NOMO-1 treated with DMSO at 0.1 percent for 48 hours (cell line): ENCODE measurements around the gene ARHGAP42.

Experiments used
- DNase-seq: peaks from one replicate; lab custom pipeline; 2025; ENCODE audit not compliant: unreplicated experiment; lab: John Stamatoyannopoulos, UW

ARHGAP42 gene

DNA sequence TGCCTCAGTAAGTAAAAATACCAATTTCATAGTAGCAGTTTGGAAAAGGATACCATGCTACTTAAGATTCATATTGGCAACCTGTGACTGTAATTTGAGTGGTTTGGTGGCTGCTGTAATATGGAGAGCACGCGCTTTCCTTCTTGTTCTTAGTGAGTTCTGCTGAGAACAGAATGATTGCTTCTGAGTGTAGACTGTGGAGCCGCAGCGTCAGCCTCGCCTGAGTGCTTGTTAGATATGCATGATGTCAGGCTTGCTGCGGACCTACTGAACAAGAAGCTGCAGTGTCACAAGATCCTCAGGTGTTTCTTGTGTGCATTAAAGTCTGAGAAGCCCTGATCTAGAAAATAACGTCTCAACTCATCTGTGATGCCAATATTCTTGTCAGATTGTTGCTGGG, 143.2 kb downstream of the ARHGAP42 start:
- DNase-seq = no peak

DNA sequence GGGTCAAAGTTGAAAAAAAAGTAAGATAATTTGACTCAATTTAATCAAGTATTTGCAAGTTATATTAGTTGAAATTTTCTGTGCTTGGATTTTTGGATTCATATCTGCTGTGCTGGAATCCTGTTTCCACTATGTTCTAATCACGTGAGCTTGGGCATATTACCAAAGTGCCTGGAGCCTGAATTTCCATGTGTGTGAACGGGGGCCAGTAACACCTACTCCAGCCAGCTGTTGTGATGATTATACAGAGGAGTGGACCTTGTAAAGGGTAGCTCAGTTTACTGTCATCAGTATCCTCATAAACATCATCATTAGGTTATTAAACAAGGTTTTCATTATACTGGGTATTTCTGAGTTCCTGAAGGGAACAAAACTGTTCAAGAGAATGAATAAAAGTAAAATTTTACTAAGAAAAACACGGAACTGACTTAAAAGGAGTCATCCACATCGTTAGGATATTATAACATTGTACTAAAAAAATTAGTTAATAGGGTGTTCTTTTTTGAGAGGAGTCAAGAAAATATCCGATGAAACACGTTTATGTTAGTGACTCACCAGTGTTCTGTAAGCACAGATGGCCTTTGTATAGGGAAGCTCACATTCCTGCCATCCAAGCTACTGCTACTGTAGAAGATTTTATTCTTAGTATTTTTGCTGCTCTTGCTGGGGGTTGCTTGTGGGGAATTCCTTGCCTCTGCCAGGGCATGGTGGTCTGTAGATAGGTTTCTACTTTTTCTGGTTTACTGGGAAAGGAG, 144.1 kb downstream of the ARHGAP42 start:
- no peak for DNase-seq

DNA sequence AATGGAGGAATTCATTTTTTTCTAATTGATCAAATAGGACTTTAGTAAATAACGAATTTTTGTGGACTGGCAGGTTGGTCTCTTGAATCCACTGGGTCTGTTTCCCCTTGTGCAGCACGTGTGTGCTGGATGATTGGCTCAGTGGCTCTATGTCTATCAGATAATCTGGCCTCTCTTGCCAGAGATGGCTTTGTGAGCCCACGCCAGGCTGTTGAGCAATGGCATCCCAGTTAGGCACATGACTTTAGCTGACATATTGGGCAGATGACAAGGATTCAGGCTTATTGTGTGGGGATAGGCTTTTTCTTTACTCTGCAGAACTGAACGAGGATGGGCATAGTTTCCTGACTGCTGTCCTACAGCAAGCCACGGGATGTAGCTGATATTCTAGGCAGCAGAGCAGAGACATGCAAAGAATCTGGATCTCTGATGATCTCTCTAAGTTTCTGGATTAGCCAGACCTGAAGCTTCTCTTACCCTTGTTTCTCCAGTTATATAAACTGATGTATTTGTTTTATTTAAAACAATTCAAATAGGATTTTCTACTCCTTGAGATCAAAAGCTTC, 144.9 kb downstream of the ARHGAP42 start:
- DNase-seq = no peak

DNA sequence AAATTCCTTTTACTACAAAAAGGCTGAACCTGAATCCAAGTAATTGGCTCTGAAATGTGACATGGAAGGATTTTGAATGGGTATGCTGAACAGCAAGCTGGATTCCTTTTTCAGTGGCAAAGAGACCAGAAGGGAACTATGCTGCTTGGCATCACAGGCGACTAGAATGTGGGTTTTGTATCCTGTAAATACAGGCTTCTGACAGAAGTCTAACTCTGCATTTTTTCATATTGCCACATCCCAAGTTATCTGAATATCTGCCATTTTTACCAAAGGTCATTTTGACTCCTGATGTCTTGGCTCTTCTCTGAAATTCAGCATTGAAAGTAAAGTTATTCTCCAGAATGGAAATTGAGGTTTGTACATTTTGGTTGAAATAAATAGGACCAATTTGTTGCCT, 145.7 kb downstream of the ARHGAP42 start:
- DNase-seq = no peak

DNA sequence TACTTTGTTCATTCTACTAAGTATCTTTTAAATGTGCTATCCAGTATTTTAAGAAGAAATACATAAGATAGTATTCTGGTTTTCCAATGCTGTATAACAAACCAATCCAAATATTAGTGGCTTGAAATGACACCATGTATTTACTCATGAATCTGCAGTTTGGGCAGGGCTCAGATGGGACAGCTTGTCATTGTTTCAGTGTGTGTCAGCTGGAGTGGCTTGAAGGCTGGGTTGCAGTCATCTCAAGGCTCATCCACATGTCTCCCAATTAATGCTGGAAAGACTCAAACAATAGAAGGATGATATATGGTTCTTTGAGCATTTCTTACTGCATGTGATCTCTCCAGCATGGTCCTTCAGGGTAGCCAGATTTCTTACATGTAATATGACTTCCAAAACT, 146.2 kb downstream of the ARHGAP42 start:
- no peak for DNase-seq

- DNase-seq = no peak
Observed at GRCh38 chr11:100835854-100836253, 148.8 kb downstream of the ARHGAP42 start.

- no peak for DNase-seq
Observed at GRCh38 chr11:100837311-100837710, 150.2 kb downstream of the ARHGAP42 start.

- DNase-seq = no peak
Observed at GRCh38 chr11:100841711-100842407, 154.8 kb downstream of the ARHGAP42 start.

DNA sequence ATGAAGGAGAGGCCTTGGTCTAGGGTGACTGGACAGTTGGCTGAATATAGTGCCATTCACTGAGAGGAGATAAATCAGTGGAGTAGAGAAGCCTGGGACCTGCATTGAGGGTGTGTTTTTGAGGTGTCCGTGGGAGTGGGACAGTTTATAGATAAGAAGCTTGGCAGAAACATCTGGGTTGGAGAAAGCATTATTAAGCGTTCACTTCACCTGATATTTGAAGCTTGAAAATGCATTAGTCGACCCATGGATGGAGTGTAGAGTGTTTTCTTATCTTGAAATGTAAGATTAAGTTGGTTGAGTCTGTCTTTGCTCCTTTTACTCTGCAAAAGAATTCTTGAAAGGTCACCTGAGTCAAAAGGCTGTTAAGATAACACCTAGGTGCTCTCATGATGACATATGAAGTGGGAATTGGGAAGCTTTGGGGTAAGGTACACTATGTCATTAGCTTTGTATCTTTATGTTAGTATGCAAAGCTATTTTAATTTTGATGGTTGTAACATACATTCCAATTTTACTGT, 160.7 kb downstream of the ARHGAP42 start:
- no peak for DNase-seq

GRCh38 chr11:100849009-100849900, 162.2 kb downstream of the ARHGAP42 start:
- DNase-seq = no peak

DNA sequence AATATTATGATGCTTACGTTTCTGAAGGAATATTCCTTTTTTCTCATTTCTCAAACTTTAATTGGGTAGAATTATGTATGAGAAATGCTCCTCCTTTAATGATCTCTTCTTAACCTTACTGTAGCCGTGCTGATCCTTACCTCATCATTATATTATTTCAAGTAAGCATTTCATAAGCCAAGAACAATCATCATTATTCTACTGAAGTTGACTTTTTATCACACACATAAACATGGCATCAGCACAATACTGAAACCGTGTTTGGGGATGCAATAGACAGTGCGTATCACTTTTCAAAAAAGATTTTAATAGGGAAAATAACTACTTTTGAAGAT, 162.8 kb downstream of the ARHGAP42 start:
- no peak for DNase-seq

DNA sequence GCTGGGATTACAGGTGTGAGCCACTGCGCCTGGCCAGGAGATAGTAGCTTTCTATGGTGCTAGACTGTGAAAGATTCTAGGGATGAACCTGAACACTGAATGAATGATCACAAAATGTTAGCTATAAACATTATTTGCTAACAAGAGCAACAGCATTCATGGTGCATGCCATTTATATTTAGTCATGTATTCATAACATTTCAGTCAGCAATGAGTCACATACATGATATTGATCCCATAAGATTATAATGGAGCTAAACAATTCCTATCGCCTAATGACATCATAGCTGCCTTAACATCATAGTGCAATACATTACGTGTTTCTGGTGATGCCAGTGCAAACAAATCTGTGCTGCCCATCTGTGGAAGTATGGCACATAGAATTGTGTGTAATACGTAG, 164.1 kb downstream of the ARHGAP42 start:
- DNase-seq = no peak

- DNase-seq = no peak
Observed at GRCh38 chr11:100851584-100852152, 164.6 kb downstream of the ARHGAP42 start.

- peak; percentile 24 for DNase-seq
Observed at GRCh38 chr11:100855466-100856067, 168.5 kb downstream of the ARHGAP42 start.

- DNase-seq = no peak
Observed at GRCh38 chr11:100857236-100858005, 170.3 kb downstream of the ARHGAP42 start.

DNA sequence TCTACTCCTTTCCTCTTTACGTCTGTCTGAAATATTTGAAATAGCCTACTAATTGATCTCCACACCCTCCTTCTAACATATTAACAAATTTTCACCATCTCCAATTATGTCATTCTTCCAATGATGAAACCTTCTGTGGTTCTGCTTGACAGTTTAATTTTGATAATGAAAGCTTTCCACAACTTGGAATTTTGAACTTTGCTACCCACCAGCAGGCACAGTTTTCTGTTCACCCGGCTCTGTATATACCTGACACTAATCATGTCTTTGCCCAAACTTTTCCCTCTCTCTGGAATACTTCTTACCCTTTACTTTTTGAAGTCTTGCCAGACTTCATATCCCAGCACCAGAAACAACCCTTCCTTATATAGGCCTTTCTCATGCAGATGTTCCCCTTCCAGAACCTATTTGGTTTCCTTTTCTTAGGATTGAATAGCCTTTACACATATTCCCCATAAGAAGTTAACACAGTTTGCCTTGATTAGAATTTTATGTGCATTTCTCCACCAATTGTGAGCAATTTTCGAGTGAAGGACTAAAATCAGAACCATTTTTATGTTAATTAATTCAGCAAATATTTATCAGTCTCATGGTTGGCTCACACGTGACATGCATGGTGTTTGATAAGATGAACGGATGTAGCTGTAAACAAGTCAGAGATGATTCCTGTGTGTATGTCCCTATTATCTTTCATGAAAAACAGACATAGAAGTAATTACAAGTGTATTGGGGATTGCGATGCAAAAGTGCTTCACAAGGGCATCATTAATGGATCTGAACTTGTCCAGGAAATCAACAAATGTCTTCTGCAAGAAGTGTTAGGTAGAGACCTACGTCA, 173.4 kb downstream of the ARHGAP42 start:
- no peak for DNase-seq

GRCh38 chr11:100861212-100861611, 174.1 kb downstream of the ARHGAP42 start:
- DNase-seq = no peak

GRCh38 chr11:100863080-100863581, 176.0 kb downstream of the ARHGAP42 start:
- peak; percentile 33 for DNase-seq
